ENCODE measurements around the gene PNCK.

GRCh38 chrX:153671589-153672530 lies 1.8 kb downstream of the PNCK start:
- no peak for TF ChIP-seq EZH2phosphoT487 (IDR thresholded peaks at IDR 0.05; ENCODE audit: insufficient read depth, low read depth)
- no peak for TF ChIP-seq EZH2 (IDR thresholded peaks at IDR 0.05; ENCODE audit: insufficient read depth, poor library complexity, severe bottlenecking)
